Neural cell (in vitro differentiated cells): ENCODE measurements around the gene POLDIP3. TPM values are rescaled to one million over a fixed set of nuclear protein-coding genes. Genes with fewer than 3 reads are reported as not detected.

Experiments used
- H2AFZ ChIP-seq: fragments of 200-600, 300-800 bp; sonication (generic), shearing (Covaris generic); 2 replicates; pipeline ENCODE4 v1.6.0; 2014; ENCODE audit warnings: low read depth, mild to moderate bottlenecking, antibody characterized with exemption, low read length, moderate library complexity
- H3F3A ChIP-seq: fragments of 200-600 bp; shearing (Covaris generic); 2 replicates; pipeline ENCODE4 v1.6.1; 2016; ENCODE audit warnings: mild to moderate bottlenecking, moderate library complexity, mixed read lengths, antibody characterized with exemption, low read length; ENCODE audit not compliant: insufficient read depth, poor library complexity, severe bottlenecking
- H3K27ac ChIP-seq: fragments of 200-600, 300-800 bp; sonication (generic), shearing (Covaris generic); 2 replicates; pipeline ENCODE4 v1.5.1; 2014; ENCODE audit warnings: mild to moderate bottlenecking, low read length, moderate library complexity
- H3K27me3 ChIP-seq: fragments of 300-800, 200-600 bp; sonication (generic), shearing (Covaris generic); 2 replicates; pipeline ENCODE4 v1.6.0; 2014; ENCODE audit warnings: mild to moderate bottlenecking, low read depth, low read length, moderate library complexity; ENCODE audit not compliant: insufficient read depth
- H3K36me3 ChIP-seq: fragments of 300-800, 200-600 bp; sonication (generic), shearing (Covaris generic); 2 replicates; pipeline ENCODE4 v1.5.1; 2014; ENCODE audit warnings: mild to moderate bottlenecking, antibody characterized with exemption, low read length, moderate library complexity; ENCODE audit not compliant: insufficient read depth
- H3K4me2 ChIP-seq: fragments of 300-800, 200-600 bp; sonication (generic), shearing (Covaris generic); 2 replicates; pipeline ENCODE4 v1.6.0; 2014; ENCODE audit warnings: mild to moderate bottlenecking, low read length
- H3K4me3 ChIP-seq: fragments of 300-800, 200-600 bp; sonication (generic), shearing (Covaris generic); 2 replicates; pipeline ENCODE4 v1.5.1; 2014; ENCODE audit warnings: mild to moderate bottlenecking, low read length, moderate library complexity
- H3K79me2 ChIP-seq: fragments of 200-600 bp; shearing (Covaris generic); replicated peaks from 2 replicates; pipeline ENCODE4 v1.6.0; 2014; ENCODE audit warnings: mild to moderate bottlenecking, low read length, moderate library complexity; ENCODE audit not compliant: insufficient read depth
- H3K9ac ChIP-seq: fragments of 300-800, 200-600 bp; sonication (generic), shearing (Covaris generic); 2 replicates; pipeline ENCODE4 v1.6.1; 2016; ENCODE audit warnings: mild to moderate bottlenecking, low read length, mixed read lengths
- H3K9me2 ChIP-seq: fragments of 200-600 bp; shearing (Covaris generic); 2 replicates; pipeline ENCODE4 v1.6.1; 2016; ENCODE audit warnings: mild to moderate bottlenecking, low read length, mixed read lengths; ENCODE audit not compliant: insufficient read depth
- H3K9me3 ChIP-seq: fragments of 200-600, 300-800 bp; sonication (generic), shearing (Covaris generic); 2 replicates; pipeline ENCODE4 v1.6.1; 2016; ENCODE audit warnings: mild to moderate bottlenecking, mixed run types, low read length, moderate library complexity, mixed read lengths
- H4K20me1 ChIP-seq: fragments of 200-600 bp; shearing (Covaris generic); 2 replicates; pipeline ENCODE4 v1.6.1; 2016; ENCODE audit warnings: mild to moderate bottlenecking, mixed run types; ENCODE audit not compliant: insufficient read depth
- CTCF ChIP-seq: fragments of 450-650 bp; IDR thresholded peaks from 2 replicates; pipeline ENCODE4 v1.5.1; 2014; ENCODE audit warnings: antibody characterized with exemption, mild to moderate bottlenecking, moderate library complexity; ENCODE audit not compliant: poor library complexity, severe bottlenecking
- EP300 ChIP-seq: fragments of 450-650 bp; conservative IDR thresholded peaks from 2 replicates; pipeline ENCODE4 v1.6.1; 2014; ENCODE audit warnings: antibody characterized with exemption, mild to moderate bottlenecking, moderate library complexity; ENCODE audit not compliant: poor library complexity, severe bottlenecking
- EZH2 ChIP-seq: fragments of 200-600, 300-800 bp; shearing (Covaris generic), sonication (generic); IDR thresholded peaks from 2 replicates; pipeline ENCODE4 v1.6.1; 2014; ENCODE audit warnings: antibody characterized with exemption, low read length, borderline replicate concordance, mild to moderate bottlenecking; ENCODE audit not compliant: insufficient read depth, poor library complexity, severe bottlenecking
- MXI1 ChIP-seq: fragments of 450-650 bp; conservative IDR thresholded peaks from 2 replicates; pipeline ENCODE4 v1.6.1; 2014; ENCODE audit warnings: antibody characterized with exemption, mild to moderate bottlenecking; ENCODE audit not compliant: poor library complexity, severe bottlenecking
- POLR2AphosphoS5 ChIP-seq: IDR thresholded peaks from 2 replicates; pipeline ENCODE4 v1.6.1; 2012
- RAD21 ChIP-seq: fragments of 450-650 bp; conservative IDR thresholded peaks from 2 replicates; pipeline ENCODE4 v1.6.1; 2014; ENCODE audit warnings: antibody characterized with exemption, mild to moderate bottlenecking, moderate library complexity
- REST ChIP-seq: IDR thresholded peaks from 2 replicates; pipeline ENCODE4 v1.6.1; 2012; ENCODE audit warnings: borderline replicate concordance
- SMC3 ChIP-seq: fragments of 450-650 bp; conservative IDR thresholded peaks from 2 replicates; pipeline ENCODE4 v1.6.1; 2014; ENCODE audit warnings: antibody characterized with exemption, mild to moderate bottlenecking, moderate library complexity; ENCODE audit not compliant: poor library complexity
- TAF1 ChIP-seq: IDR thresholded peaks from 2 replicates; pipeline ENCODE4 v1.6.1; 2012; ENCODE audit warnings: low read depth
- polyA plus RNA-seq: library from polyadenylated mRNA; depleted of rRNA; stranded (reverse); fragments of >200 nt; gene quantifications from 2 replicates; pipeline ENCODE4 v1.2.3, GENCODE V29; 2014

The POLDIP3 gene
- polyA plus RNA-seq, 1 donor from 2014 or later, result 56.9 TPM

- Histone ChIP-seq H2AFZ (no peak overlapping the region), H3K27me3 (no peaks in the 10 kb centered on the region), H3K36me3 (no peaks in the 10 kb centered on the region), H3K9me3 (no peaks in the 10 kb centered on the region), H3K9ac (no peak overlapping the region), H3K4me2 (no peak overlapping the region), H3K79me2 (peaks cover 26% of the 10 kb centered on the region), H3K9me2 (no peaks in the 10 kb centered on the region), H3K4me3 (peak overlapping the region; percentile 15), H3K27ac (no peak overlapping the region), H3F3A (no peaks in the 10 kb centered on the region), H4K20me1 (no peaks in the 10 kb centered on the region)
- TF ChIP-seq REST (no peak), POLR2AphosphoS5 (no peak), CTCF (no peak), EP300 (no peak), SMC3 (no peak), MXI1 (no peak), RAD21 (no peak), EZH2 (no peak), TAF1 (no peak)
Observed at GRCh38 chr22:42646569-42647525, 32.2 kb upstream of the POLDIP3 start.

GRCh38 chr22:42645938-42646568, 31.4 kb upstream of the POLDIP3 start:
- Histone ChIP-seq H3K9ac (no peak overlapping the region), H3F3A (no peaks in the 10 kb centered on the region), H3K9me3 (no peaks in the 10 kb centered on the region), H3K4me3 (no peak overlapping the region), H3K27ac (no peak overlapping the region), H2AFZ (no peak overlapping the region), H3K9me2 (no peaks in the 10 kb centered on the region), H3K4me2 (no peak overlapping the region), H3K79me2 (peaks cover 26% of the 10 kb centered on the region), H3K36me3 (no peaks in the 10 kb centered on the region), H3K27me3 (no peaks in the 10 kb centered on the region), H4K20me1 (no peaks in the 10 kb centered on the region)
- TF ChIP-seq MXI1, result no peak
- no peak for TF ChIP-seq SMC3
- TF ChIP-seq CTCF, result no peak
- no peak for TF ChIP-seq REST
- TF ChIP-seq POLR2AphosphoS5, result no peak
- TF ChIP-seq TAF1, result no peak
- no peak for TF ChIP-seq EZH2
- no peak for TF ChIP-seq RAD21
- no peak for TF ChIP-seq EP300
